Kidney epithelial cell (primary cell): ENCODE results near the gene RAB40C. TPM values are rescaled to one million over a fixed set of nuclear protein-coding genes. Genes with fewer than 3 reads are reported as not detected.
A peak's percentile ranks its signal among the peaks of the same experiment; 100 is the strongest.

Experiments
- DNase-seq: peaks from one replicate; pipeline ENCODE4 v3.0.0-alpha.2; 2010; ENCODE audit warnings: low read depth
- H3K27me3 ChIP-seq: 2 replicates; pipeline ENCODE4 v1.6.0; 2011; ENCODE audit warnings: low read length; ENCODE audit not compliant: control insufficient read depth, insufficient read depth
- H3K36me3 ChIP-seq: 2 replicates; pipeline ENCODE4 v1.5.1; 2011; ENCODE audit warnings: low read length; ENCODE audit not compliant: control insufficient read depth, insufficient read depth
- H3K4me3 ChIP-seq: 2 replicates; pipeline ENCODE4 v1.5.1; 2011; ENCODE audit warnings: low read depth, mild to moderate bottlenecking, control low read depth, low read length
- CTCF ChIP-seq: IDR thresholded peaks from 2 replicates; pipeline ENCODE4 v1.5.1; 2011; ENCODE audit warnings: mild to moderate bottlenecking, moderate library complexity, low read length, control low read depth, inconsistent platforms; ENCODE audit not compliant: insufficient read depth, poor library complexity, severe bottlenecking
- total RNA-seq: library from RNA; depleted of rRNA; stranded (reverse); fragments of >200 nt; gene quantifications from 2 replicates; pipeline ENCODE4 v1.2.3, GENCODE V29; 2015

Gene RAB40C
- total RNA-seq, 1 donor from 2014 or later = 16.5 TPM

DNA sequence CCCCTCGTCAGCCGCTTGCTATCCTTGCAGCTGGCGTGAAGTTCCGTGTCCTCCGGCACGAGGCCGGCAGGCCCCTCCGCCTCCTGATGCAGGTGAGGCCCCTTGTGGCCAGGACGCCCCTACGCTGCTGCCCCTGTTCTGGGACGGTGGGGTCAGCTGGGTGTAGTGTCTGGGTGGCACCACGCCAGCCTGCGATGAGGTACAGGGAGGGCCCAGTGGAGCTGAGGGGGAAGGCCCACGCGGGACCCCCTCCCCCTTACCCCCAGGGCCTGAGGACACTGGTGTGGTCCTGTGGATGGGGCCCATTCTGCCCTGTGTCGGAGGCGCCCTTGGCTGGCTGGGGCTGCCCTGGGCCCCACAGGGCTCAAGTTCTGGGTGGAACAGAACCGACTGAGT lies 7.7 kb upstream of the RAB40C start:
- DNase-seq = no peak
- peaks cover 6% of the 10 kb centered on the region for H3K27me3 ChIP-seq
- no peak overlapping the region for H3K4me3 ChIP-seq
- TF ChIP-seq CTCF = no peak
- no peaks in the 10 kb centered on the region for H3K36me3 ChIP-seq

DNA sequence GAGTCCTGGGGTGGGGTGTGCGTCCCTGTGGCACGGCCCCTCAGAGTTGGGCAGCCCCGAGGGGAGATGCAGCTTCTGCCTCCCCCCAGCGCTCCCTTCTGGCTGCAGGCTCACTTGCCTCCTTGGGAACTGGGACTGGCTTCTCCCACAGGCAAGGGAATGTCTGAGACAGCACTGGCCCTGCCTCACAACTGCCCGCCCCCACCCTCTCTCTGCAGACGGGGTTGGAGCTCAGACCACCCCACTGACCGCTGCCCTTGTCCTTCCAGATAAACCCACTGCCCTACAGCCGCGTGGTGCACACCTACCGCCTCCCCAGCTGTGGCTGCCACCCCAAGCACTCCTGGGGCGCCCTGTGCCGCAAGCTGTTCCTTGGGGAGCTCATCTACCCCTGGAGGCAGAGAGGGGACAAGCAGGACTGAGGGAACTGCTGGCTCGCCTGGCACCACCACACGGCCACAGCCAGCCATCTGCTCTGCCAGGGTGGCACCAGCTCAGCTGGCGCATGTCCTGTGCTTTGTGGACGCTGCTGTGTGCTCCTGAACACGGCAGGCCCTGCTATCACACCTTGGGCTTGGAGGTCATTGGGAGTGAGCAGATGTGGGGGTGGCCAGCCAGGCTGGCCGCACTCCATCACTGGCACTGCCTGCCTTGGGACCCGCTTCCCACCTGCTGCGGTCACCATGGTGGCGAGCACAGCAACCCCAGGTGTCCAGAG lies 7.1 kb upstream of the RAB40C start:
- Histone ChIP-seq H3K4me3 (no peak overlapping the region), H3K36me3 (no peaks in the 10 kb centered on the region), H3K27me3 (peaks cover 6% of the 10 kb centered on the region)
- DNase-seq = no peak
- TF ChIP-seq CTCF = no peak

GRCh38 chr16:583470-583814 lies 6.4 kb upstream of the RAB40C start:
- Histone ChIP-seq H3K36me3 (no peaks in the 10 kb centered on the region), H3K4me3 (no peak overlapping the region), H3K27me3 (peaks cover 6% of the 10 kb centered on the region)
- no peak for TF ChIP-seq CTCF
- no peak for DNase-seq

GRCh38 chr16:583815-584591 lies 5.9 kb upstream of the RAB40C start:
- no peak for DNase-seq
- Histone ChIP-seq H3K4me3 (no peak overlapping the region), H3K36me3 (no peaks in the 10 kb centered on the region), H3K27me3 (peaks cover 6% of the 10 kb centered on the region)
- no peak for TF ChIP-seq CTCF

- no peak for DNase-seq
These were observed 4.5 kb upstream of the RAB40C start for GRCh38 chr16:585351-585750.

More at GRCh38 chr16:585351-585750, 4.5 kb upstream of the RAB40C start:
- H3K27me3 ChIP-seq = peaks cover 6% of the 10 kb centered on the region
- peak; percentile 9 for TF ChIP-seq CTCF
- H3K4me3 ChIP-seq = no peak overlapping the region
- no peaks in the 10 kb centered on the region for H3K36me3 ChIP-seq
